Endometrial microvascular endothelial cells (primary cell): ENCODE measurements around the gene CAND1. TPM values are rescaled to one million over a fixed set of nuclear protein-coding genes. Genes with fewer than 3 reads are reported as not detected.

Source experiments
- in situ Hi-C: cut with HindIII; loops from 2 replicates; pipeline ENCODE4 v1.10.0; 2017; ENCODE audit warnings: low sequenced_read_pairs, low pct_unique_long_range_greater_than_20kb; ENCODE audit errors: inconsistent ontology term
- total RNA-seq: library from RNA; depleted of rRNA; stranded (reverse); fragments of >200 nt; gene quantifications from one replicate; pipeline ENCODE4 v1.2.3, GENCODE V29; 2015; ENCODE audit errors: inconsistent ontology term

The CAND1 gene
- total RNA-seq, 1 donor from 2014 or later: 51.0 TPM

- in situ Hi-C loops: no loop called here
Observed at GRCh38 chr12:67367843-67368242, 98.7 kb downstream of the CAND1 start.
